GM21723 (cell line): ENCODE results near the gene SLC45A1.
"Not testable (repeated sequence)": the region's sequence is repeated elsewhere in the genome, so short reads cannot be mapped to it uniquely, and the experiment has no call there.

ENCODE experiments used
- ATAC-seq: cut with Tn5 transposase; IDR thresholded peaks from one replicate; pipeline ENCODE4 v1.9.1; 2021; ENCODE audit warnings: mild to moderate bottlenecking, moderate library complexity; ENCODE audit not compliant: unreplicated experiment

The SLC45A1 gene

DNA sequence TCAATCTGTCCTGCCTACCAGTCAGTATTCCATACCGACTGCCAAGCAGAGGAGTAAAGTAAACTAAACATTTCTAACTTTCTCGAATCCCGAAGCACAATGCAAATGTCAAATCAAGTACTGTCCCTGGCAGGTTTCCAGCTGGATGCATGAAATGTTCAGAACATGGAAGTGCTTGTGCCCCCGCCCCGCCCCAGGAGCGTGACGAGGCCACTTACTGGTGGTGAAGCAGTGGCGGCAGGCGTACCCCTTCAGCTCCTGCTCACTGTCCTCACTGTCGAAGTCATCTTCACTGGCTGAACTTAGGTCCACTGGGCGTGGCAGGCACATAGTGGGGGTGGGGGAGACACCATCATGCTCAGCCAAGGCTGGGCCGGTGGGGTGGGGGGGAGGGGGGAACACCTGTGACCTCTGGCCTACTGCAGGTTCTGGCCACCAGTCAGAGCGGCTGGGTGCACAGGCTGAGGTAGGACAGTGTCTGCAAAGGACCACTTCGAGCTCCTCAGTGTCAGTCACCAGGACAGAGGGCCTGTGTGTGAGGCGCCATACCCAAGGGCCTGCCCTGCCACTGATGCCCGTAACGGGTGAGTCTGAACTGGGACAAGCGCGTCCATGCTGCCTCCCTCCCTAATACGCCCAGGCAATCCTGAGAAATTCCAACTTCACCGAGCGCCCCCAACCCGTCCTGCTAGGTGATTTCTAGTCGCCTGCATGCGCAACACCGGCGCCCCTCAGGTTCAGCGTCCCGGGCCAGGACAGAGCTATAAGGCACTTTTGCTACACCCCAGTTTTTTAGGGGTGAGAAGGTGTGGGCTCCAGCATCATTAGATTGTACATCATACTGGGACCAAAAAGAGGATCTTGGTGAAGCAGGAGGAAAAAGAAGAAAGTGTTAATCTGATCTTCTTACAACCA is 46.9 kb downstream of the SLC45A1 start:
- no peak for ATAC-seq

GRCh38 chr1:8365661-8366362 is 47.9 kb downstream of the SLC45A1 start:
- ATAC-seq: no peak

- ATAC-seq: no peak
Observed at GRCh38 chr1:8367571-8368194, 49.8 kb downstream of the SLC45A1 start.

- ATAC-seq: no peak
Observed at GRCh38 chr1:8368956-8369639, 51.2 kb downstream of the SLC45A1 start.

- ATAC-seq: no peak
Observed at GRCh38 chr1:8370046-8370881, 52.4 kb downstream of the SLC45A1 start.

GRCh38 chr1:8370905-8371315 is 53.0 kb downstream of the SLC45A1 start:
- no peak for ATAC-seq

GRCh38 chr1:8371372-8371991 is 53.6 kb downstream of the SLC45A1 start:
- no peak for ATAC-seq

- ATAC-seq: no peak
Observed at GRCh38 chr1:8373125-8373524, 55.2 kb downstream of the SLC45A1 start.

GRCh38 chr1:8373581-8374241 is 55.8 kb downstream of the SLC45A1 start:
- no peak for ATAC-seq

GRCh38 chr1:8374356-8374755 is 56.4 kb downstream of the SLC45A1 start:
- ATAC-seq: no peak

GRCh38 chr1:8374812-8375211 is 56.9 kb downstream of the SLC45A1 start:
- ATAC-seq: no peak

DNA sequence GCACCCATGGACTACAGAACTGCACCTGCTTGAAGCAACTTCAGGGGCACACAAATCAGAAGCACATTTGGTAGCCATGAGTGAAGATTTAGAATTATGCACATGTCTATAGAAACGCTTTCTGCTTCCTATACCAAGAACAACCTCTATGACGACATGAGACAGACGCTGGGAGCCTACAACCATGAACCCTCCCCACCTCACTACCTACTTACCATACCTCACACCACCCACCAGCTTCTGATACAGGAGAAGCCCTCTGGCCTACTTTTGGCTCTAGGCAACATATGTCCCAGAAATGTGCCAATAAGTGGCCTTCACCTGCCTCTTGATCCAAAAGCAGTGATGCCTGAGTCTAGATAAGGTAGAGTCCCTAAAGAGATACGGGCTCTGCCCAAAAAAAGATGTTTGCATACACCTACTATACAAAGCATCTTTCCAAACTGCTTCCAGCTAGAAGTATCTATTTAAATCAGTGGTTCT is 58.5 kb downstream of the SLC45A1 start:
- no peak for ATAC-seq

DNA sequence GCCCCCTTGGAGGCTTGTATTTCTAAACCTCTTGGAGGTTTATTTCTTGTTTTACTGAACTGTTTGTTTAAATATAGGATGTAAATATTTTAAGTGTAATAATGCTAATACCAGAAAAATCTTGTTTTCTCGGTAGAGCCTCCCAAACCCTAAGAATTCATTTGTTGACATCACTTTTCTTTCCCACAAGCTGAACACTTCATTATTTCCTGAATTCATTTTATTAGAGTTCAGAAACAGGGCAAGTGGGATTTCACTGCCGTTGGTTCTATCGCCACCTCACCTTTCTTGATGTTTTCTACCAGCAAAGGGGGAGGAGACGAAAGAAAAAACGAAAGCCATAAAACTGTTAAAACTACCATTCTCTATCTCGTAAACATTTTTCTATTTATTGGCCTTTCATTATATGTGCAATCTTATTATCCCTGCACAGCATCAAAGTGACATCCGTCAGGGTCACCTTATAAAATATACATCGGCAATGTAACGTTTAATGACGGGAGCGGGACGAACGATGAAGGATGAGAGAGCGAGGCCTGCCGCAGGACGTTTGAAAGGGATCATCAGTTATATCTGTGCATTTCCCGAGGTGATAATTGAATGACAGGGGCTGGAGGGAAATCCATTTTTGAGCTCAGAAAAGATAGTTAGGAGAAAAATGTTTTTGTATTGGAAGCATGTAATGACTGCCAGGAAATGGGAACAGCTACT is 59.5 kb downstream of the SLC45A1 start:
- ATAC-seq: no peak

DNA sequence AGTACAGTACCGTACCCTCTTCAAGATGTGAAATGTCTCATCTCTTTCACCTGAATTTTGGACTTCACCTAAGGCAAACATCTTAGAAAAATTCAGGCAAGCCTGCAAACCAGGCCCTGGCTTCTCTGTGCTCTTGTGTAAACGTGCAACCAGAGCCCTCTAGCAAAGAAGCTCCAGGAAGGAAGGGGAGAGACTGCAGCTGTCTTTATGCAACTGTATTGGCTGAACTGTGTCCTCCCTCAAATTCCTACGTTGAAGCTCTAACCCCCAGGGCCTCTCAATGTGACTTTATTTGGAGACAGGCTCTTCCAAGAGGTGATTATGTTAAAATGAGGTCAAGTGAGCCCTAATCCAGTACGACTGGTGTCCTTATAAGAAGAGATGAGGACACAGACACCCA is 60.3 kb downstream of the SLC45A1 start:
- no peak for ATAC-seq

- ATAC-seq: no peak
Observed at GRCh38 chr1:8378981-8379470, 61.1 kb downstream of the SLC45A1 start.

DNA sequence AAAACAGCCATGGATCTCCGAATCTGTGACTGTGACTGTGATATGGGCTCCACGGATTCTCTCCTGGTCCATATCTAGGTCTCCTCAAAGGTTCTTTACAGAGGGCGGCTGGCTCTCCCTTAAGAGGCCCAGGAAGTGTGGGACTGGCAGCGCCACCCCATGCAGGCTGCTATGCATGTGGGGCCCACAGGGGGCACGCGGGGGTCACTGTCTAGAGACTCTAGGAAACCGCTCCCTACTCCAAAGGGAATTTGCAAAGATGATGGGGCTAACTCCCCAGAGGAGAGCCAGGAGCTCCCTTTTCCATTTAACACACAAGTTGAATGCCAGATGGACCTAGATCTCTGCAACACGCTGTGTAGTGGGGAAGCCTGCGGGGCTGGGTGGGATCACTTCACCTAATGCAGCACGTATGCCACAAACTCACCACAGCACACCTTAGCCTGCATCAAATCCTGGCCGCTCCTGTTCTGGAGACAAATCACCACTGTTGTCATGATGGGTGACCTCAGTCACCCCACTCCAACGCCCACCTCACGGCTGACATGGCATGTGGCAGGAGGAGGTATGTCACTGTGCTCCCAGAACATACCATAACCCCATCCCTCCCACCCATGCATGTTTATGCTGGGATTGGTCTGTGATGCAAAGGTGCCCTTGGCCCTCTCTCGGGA is 61.7 kb downstream of the SLC45A1 start:
- no peak for ATAC-seq

- not testable (repeated sequence) for ATAC-seq
Observed at GRCh38 chr1:8380310-8380709, 62.4 kb downstream of the SLC45A1 start.

DNA sequence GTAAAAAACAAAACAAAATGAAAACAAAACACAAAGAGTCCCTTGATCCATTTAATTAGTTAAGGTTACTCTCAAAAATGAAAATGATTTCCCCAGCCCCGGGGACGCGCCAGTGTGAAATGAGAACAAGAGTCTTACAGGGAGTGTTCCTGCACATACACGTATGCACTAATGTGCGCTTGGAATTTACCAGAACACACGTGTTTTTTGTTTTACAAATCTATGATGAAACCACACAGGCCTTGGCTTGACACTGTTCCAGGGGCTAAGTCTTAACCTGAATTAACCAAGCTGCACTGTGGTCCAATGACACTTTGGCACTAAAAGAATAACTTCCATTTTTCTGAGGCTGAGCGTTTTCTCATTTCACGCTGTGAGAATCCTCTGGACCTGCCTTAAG is 63.7 kb downstream of the SLC45A1 start:
- ATAC-seq: no peak
